ENCODE measurements around the gene GRM4. TPM values are rescaled to one million over a fixed set of nuclear protein-coding genes. Genes with fewer than 3 reads are reported as not detected.

The GRM4 gene
- total and polyA plus RNA-seq, 2 experiments from 2014 or later: 0.10 to 0.22 TPM

DNA sequence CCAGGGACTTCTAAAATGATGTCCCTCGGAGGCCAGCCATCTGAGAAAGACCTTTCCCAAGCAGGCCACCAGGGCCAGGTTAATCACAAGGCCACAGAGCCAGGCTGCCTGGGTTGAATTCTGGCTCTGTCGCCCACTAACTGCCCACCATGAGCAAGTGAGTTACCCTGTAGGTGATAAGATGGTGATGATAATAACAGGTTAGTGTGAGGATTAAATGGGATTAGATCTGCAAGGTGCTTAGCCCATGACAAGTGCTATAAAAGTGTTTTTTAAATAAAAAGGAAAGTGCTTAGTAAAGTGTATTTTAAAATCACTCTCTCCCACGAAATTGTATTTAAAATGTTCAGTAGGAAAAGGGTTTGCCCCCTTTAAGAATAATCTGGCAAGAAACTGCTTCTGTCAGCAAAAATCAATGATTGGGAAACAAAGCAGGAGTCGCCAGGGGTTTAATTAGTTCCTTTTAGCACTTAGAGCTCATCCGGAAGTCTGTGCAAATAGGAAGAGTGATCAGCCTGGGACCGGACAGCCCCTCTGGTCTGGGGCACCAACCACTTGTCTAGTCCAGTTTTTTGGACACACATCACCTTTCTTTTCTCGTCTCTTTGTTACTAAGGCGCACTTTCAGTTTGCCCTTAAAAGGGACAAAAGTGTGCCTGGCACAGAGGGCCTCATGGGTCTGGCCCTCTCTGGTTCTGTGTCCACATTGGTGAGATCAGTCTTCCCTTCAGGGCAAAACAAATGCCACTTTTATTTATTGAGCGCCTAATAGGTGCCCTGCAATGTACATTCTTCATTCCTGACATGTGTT is 150.4 kb downstream of the GRM4 start:
- no peaks in the 10 kb centered on the region for H3K79me2 ChIP-seq (ENCODE audit: insufficient read depth)
- H3K4me1 ChIP-seq (ENCODE audit: insufficient read depth): no peaks in the 10 kb centered on the region
- no peaks in the 10 kb centered on the region for H3K36me3 ChIP-seq (ENCODE audit: low read depth)
- no peaks in the 10 kb centered on the region for H3F3A ChIP-seq (ENCODE audit: insufficient read depth)
- TF ChIP-seq EZH2 (IDR thresholded peaks at IDR 0.05; ENCODE audit: insufficient read depth, poor library complexity, severe bottlenecking): no peak
- TF ChIP-seq EZH2phosphoT487 (IDR thresholded peaks at IDR 0.05; ENCODE audit: insufficient read depth, low read depth): no peak
- H3K9me2 ChIP-seq (ENCODE audit: insufficient read depth): no peaks in the 10 kb centered on the region
- 16 to 21% methylated on average over 9 of the region's 9 CpGs for WGBS, 2 experiments (ENCODE audit: low coverage in 1 of 2, low lambda C conversion rate in 2 of 2, missing lambda C conversion rate in 2 of 2)
- H3K4me3 ChIP-seq: no peak overlapping the region
- no peaks in the 10 kb centered on the region for H4K20me1 ChIP-seq (ENCODE audit: insufficient read depth)
- no peaks in the 10 kb centered on the region for H3K9me3 ChIP-seq (ENCODE audit: low read depth)
- in situ Hi-C loops (cut with MboI): no loop called here
- H3K9ac ChIP-seq: no peak overlapping the region
- H3K27ac ChIP-seq: no peak overlapping the region
- DNase-seq: no peak
- no peak overlapping the region for H3K4me2 ChIP-seq (ENCODE audit: unreplicated experiment)
- peaks cover 19% of the 10 kb centered on the region for H3K27me3 ChIP-seq (replicated peaks; ENCODE audit: insufficient read depth)
- no peak overlapping the region for H2AFZ ChIP-seq

DNA sequence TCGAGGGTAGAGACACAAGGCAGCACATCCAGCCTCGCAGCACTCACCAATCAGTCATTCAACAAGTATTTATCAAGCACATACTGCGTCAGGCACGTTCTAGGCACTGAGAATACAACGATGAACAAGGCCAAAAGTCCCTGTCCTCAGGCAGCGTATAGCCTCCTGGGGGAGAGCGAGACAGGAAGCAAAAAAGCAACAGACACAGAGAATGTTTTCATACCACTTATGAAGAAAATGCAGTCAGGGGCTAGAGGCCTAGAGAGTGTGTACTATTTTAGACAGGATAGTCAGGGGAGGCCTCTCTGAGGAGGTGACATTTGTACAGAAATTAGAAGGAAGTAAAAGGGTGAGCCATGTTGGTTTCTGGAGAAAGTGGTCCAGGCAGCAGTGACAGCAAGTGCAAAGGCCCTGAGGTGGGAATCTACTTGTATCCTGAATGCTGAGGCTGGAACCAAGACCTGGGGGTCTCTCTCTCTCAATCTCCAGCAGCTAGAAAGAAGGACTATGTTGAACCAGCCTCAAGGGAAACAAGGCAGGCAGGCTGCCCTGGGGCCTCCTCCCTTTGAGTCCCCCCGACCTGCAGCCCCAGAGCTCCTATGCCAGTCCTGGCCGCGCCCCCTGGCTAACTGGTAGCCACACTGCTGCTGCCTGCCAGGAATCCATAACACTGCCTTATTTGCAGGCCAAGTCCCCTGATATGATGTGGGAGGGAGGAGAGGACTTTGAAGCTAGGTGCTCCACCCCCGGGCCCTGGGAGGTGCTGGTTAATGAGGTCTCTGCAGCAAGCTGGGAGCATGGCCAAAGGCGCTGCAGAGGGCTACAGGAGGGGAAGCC is 151.2 kb downstream of the GRM4 start:
- DNase-seq: no peak
- Histone ChIP-seq H3K27me3 (replicated peaks; ENCODE audit: insufficient read depth) (peaks cover 15% of the 10 kb centered on the region), H3K9me3 (ENCODE audit: low read depth) (no peaks in the 10 kb centered on the region), H3K4me3 (no peak overlapping the region), H3K27ac (no peak overlapping the region), H3K9ac (no peak overlapping the region), H3K79me2 (ENCODE audit: insufficient read depth) (no peaks in the 10 kb centered on the region), H3K4me2 (ENCODE audit: unreplicated experiment) (no peak overlapping the region), H3K9me2 (ENCODE audit: insufficient read depth) (no peaks in the 10 kb centered on the region), H2AFZ (no peak overlapping the region), H3F3A (ENCODE audit: insufficient read depth) (no peaks in the 10 kb centered on the region), H3K36me3 (ENCODE audit: low read depth) (no peaks in the 10 kb centered on the region), H3K4me1 (ENCODE audit: insufficient read depth) (no peaks in the 10 kb centered on the region), H4K20me1 (ENCODE audit: insufficient read depth) (no peaks in the 10 kb centered on the region)
- WGBS, 2 experiments (ENCODE audit: low coverage in 1 of 2, low lambda C conversion rate in 2 of 2, missing lambda C conversion rate in 2 of 2): 54 to 62% methylated on average over 12 of the region's 12 CpGs
- in situ Hi-C loops (cut with MboI): no loop called here
- no peak for TF ChIP-seq EZH2 (IDR thresholded peaks at IDR 0.05; ENCODE audit: insufficient read depth, poor library complexity, severe bottlenecking)
- TF ChIP-seq EZH2phosphoT487 (IDR thresholded peaks at IDR 0.05; ENCODE audit: insufficient read depth, low read depth): no peak

DNA sequence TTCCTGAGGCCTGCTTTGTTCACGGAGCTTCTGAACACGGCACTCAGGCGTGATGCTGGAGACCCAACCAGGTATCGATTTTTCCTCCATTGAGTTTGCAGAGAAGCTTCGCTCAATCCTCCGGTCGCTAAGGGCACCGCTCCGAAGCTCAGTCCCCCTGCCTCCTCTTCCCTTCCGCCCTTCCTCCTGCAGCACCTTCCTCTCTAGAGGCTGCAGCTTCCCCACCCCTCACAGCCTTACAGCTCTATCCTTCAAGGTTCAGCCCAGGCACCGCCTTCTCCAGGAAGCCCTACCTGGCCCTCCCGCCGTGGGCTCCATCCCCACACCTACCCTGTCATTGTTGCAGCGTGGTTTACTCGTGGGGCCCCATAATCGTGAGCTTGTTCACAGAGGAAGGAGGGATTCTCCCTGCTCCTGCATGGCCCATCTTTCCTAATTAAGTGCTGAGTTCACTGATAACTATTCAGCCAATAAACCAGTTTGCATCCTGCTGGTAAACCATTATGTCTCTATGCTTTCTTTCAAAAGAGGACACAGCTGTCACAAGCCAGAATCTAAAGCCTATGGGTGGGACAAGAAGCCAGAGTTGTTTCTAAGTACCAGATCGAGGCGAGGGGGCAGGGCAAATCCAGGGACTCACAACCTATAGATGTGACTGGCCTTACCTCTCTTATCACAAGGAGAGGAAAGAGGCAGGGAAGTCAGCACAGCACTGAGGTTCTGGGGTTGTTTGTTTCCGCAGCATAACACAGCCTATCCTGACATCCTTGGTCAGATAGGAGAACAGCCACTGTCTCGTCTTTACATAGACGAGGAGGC is 152.0 kb downstream of the GRM4 start:
- Histone ChIP-seq H3K4me1 (ENCODE audit: insufficient read depth) (no peaks in the 10 kb centered on the region), H3K27ac (no peak overlapping the region), H3K4me3 (no peak overlapping the region), H3K36me3 (ENCODE audit: low read depth) (no peaks in the 10 kb centered on the region), H3F3A (ENCODE audit: insufficient read depth) (no peaks in the 10 kb centered on the region), H3K79me2 (ENCODE audit: insufficient read depth) (no peaks in the 10 kb centered on the region), H4K20me1 (ENCODE audit: insufficient read depth) (no peaks in the 10 kb centered on the region), H3K9me2 (ENCODE audit: insufficient read depth) (no peaks in the 10 kb centered on the region), H2AFZ (no peak overlapping the region), H3K9ac (no peak overlapping the region), H3K4me2 (ENCODE audit: unreplicated experiment) (no peak overlapping the region), H3K27me3 (replicated peaks; ENCODE audit: insufficient read depth) (peaks cover 15% of the 10 kb centered on the region), H3K9me3 (ENCODE audit: low read depth) (no peaks in the 10 kb centered on the region)
- in situ Hi-C loops (cut with MboI): no loop called here
- TF ChIP-seq EZH2phosphoT487 (IDR thresholded peaks at IDR 0.05; ENCODE audit: insufficient read depth, low read depth) (no peak), EZH2 (IDR thresholded peaks at IDR 0.05; ENCODE audit: insufficient read depth, poor library complexity, severe bottlenecking) (no peak)
- WGBS, 2 experiments (ENCODE audit: low coverage in 1 of 2, low lambda C conversion rate in 2 of 2, missing lambda C conversion rate in 2 of 2): 64 to 68% methylated on average over 21 of the region's 21 CpGs
- no peak for DNase-seq

DNA sequence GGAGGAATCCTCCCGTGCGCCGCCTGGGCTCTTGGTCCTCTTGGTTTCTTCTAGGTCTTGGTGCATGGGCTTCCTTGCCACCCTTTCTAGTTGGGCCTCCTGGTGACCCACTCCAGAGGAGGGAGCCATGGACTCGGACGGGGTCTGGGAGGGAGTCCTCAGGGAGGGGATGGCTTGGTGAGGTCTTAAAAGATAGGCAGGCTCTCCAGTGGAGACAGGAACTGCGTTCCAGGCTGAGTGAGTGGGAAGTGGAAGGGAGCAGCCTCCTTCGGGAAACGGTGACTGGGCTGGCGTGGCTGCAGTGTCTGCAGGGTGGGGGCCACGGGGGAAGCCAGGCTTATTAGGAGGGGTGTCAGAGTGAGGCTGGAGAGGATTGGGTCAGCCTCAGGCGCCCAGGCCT is 152.8 kb downstream of the GRM4 start:
- Histone ChIP-seq H4K20me1 (ENCODE audit: insufficient read depth) (no peaks in the 10 kb centered on the region), H3K27me3 (replicated peaks; ENCODE audit: insufficient read depth) (peaks cover 15% of the 10 kb centered on the region), H3K9me3 (ENCODE audit: low read depth) (no peaks in the 10 kb centered on the region), H3K4me2 (ENCODE audit: unreplicated experiment) (no peak overlapping the region), H3K79me2 (ENCODE audit: insufficient read depth) (no peaks in the 10 kb centered on the region), H2AFZ (no peak overlapping the region), H3K27ac (no peak overlapping the region), H3K9ac (no peak overlapping the region), H3K4me1 (ENCODE audit: insufficient read depth) (no peaks in the 10 kb centered on the region), H3K4me3 (no peak overlapping the region), H3K36me3 (ENCODE audit: low read depth) (no peaks in the 10 kb centered on the region), H3F3A (ENCODE audit: insufficient read depth) (no peaks in the 10 kb centered on the region), H3K9me2 (ENCODE audit: insufficient read depth) (no peaks in the 10 kb centered on the region)
- peak; percentile 37 for DNase-seq
- 23 to 34% methylated on average over 11 of the region's 11 CpGs for whole genome bisulfite sequencing, 2 experiments (ENCODE audit: low coverage in 1 of 2, low lambda C conversion rate in 2 of 2, missing lambda C conversion rate in 2 of 2)
- in situ Hi-C loops (cut with MboI): no loop called here
- TF ChIP-seq EZH2phosphoT487 (IDR thresholded peaks at IDR 0.05; ENCODE audit: insufficient read depth, low read depth) (no peak), EZH2 (IDR thresholded peaks at IDR 0.05; ENCODE audit: insufficient read depth, poor library complexity, severe bottlenecking) (no peak)
